NB4 (cell line): ENCODE data around the gene TMBIM4.

Source experiments
- DNase-seq: peaks from one replicate; pipeline ENCODE4 v3.0.0; 2010; ENCODE audit warnings: low read depth
- H3K4me3 ChIP-seq: one replicate; pipeline ENCODE4 v1.5.1; 2011; ENCODE audit warnings: mild to moderate bottlenecking, low read depth, low read length, moderate library complexity
- MYC ChIP-seq: IDR thresholded peaks from 2 replicates; pipeline ENCODE4 v1.6.1; 2011; ENCODE audit warnings: low read depth, low read length
- POLR2A ChIP-seq: IDR thresholded peaks from 2 replicates; pipeline ENCODE4 v1.6.1; 2011; ENCODE audit warnings: mild to moderate bottlenecking; ENCODE audit not compliant: insufficient read length; ENCODE audit errors: extremely low read depth
- TF ChIP-seq, protein P1 (sequence below): IDR thresholded peaks from one replicate; pipeline ENCODE4 v1.5.1; 2012; ENCODE audit warnings: low read depth, low read length
- TF ChIP-seq, protein P2 (sequence below): IDR thresholded peaks from 2 replicates; pipeline ENCODE4 v1.6.1; 2011; ENCODE audit warnings: low read depth, low read length

TMBIM4 gene

DNA sequence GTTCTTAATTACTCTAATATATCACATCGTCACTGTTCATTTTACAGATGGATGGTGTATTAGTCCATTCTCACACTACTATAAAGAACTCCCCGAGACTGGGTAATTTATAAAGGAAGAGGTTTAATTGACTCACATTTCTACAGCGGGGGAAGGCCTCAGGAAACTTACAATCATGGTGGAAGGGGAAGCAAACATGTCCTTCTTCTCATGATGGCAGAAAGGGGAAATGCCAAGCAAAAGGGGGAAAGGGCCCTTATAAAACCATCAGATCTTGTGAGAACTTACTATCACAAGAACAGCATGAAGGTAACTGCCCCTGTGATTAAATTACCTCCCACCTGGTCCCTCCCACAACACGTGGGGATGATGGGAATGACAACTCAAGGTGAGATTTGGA lies 6.5 kb downstream of the TMBIM4 start:
- peak; percentile 28 for DNase-seq
- TF ChIP-seq POLR2A (no peak), MYC (no peak)
- TF ChIP-seq, protein P1, sequence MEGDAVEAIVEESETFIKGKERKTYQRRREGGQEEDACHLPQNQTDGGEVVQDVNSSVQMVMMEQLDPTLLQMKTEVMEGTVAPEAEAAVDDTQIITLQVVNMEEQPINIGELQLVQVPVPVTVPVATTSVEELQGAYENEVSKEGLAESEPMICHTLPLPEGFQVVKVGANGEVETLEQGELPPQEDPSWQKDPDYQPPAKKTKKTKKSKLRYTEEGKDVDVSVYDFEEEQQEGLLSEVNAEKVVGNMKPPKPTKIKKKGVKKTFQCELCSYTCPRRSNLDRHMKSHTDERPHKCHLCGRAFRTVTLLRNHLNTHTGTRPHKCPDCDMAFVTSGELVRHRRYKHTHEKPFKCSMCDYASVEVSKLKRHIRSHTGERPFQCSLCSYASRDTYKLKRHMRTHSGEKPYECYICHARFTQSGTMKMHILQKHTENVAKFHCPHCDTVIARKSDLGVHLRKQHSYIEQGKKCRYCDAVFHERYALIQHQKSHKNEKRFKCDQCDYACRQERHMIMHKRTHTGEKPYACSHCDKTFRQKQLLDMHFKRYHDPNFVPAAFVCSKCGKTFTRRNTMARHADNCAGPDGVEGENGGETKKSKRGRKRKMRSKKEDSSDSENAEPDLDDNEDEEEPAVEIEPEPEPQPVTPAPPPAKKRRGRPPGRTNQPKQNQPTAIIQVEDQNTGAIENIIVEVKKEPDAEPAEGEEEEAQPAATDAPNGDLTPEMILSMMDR, result no peak
- TF ChIP-seq, protein P2, sequence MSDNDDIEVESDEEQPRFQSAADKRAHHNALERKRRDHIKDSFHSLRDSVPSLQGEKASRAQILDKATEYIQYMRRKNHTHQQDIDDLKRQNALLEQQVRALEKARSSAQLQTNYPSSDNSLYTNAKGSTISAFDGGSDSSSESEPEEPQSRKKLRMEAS, result no peak
- H3K4me3 ChIP-seq, result no peak overlapping the region

DNA sequence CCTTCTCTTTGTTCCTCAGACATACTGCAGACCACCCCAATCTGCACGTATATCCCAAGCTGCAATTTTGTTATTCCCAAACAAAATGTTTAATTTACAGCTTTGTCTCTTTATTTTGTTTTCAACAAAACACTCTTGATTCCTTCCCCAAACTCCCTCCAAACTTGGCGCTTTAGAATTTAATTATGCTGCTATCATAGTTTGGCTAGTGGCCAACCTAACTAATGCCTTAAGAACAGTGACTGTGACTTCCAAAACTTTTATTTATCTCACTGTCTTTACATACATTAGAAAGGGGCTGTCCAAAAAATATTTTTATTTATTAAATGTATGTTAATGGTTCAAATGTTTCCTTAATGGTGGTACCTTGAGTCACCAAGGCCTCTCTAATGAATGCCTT lies 7.1 kb downstream of the TMBIM4 start:
- TF ChIP-seq, protein P1, result no peak
- TF ChIP-seq, protein P2, result no peak
- TF ChIP-seq POLR2A, result no peak
- TF ChIP-seq MYC, result no peak
- no peak overlapping the region for H3K4me3 ChIP-seq
- no peak for DNase-seq

DNA sequence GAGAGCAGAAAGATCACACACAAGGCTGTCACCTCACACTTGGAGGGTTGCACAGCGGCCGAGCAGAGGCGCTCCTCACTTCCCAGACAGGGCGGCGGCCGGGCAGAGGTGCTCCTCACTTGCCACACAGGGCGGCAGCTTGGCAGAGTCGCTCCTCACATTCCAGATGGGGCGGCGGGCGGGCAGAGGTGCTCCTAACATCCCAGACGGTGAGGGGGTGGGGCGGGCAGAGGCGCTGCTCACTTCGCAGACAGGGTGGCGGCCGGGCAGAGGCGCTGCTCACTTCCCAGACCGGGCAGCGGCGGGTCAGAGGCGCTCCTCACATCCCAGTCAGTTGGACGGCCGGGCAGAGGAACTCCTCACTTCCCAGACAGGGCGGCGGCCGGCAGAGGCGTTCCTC lies 9.1 kb downstream of the TMBIM4 start:
- TF ChIP-seq MYC (no peak), POLR2A (no peak)
- TF ChIP-seq, protein P1, result no peak
- TF ChIP-seq, protein P2, result no peak
- no peak for DNase-seq
- H3K4me3 ChIP-seq, result no peak overlapping the region

- no peak for DNase-seq
- no peak overlapping the region for H3K4me3 ChIP-seq
- TF ChIP-seq MYC (no peak), POLR2A (no peak)
These were observed 10.7 kb downstream of the TMBIM4 start for GRCh38 chr12:66159123-66159522.

DNA sequence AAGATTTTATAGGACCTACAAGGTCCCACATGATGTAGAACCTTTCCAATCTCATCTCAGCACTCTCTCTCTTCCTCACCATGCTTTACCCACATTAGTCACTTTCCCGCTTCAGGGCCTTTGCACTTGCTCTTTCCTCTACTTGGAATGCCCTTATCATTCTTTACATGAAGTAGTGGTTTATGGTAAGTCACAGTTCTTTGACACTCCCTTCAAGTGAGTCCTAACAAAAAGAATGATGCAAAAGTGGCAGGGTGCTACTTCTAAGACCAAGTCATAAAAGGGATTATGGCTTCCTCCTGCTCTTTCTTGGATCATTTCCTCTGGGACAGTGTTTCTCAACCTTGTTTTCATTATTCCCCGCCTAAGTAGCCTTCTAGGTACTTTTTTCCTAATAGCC lies 13.1 kb downstream of the TMBIM4 start:
- no peak for DNase-seq
- no peak overlapping the region for H3K4me3 ChIP-seq
- TF ChIP-seq MYC, result no peak
- TF ChIP-seq, protein P2, result no peak
- TF ChIP-seq, protein P1, result no peak
- no peak for TF ChIP-seq POLR2A

DNA sequence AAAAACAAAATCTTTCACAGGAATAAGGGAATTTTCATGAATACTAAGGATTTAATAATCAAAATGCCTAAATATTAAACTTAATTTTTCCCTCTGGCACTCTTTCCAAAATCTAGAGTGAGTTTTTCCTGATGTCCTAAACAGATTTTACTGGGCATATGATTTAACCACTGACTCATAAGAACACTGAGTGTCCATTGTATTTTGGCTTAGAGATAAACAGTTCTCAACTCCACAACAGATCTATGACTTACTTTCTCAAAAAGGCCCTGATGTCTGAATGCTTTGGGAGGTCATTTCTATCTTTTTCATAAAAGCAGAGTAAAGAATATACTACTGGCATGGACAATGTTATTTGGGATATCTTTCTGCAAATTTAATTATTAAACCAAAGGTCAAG lies 15.0 kb downstream of the TMBIM4 start:
- TF ChIP-seq POLR2A, result no peak
- TF ChIP-seq MYC, result no peak
- TF ChIP-seq, protein P1, result no peak
- TF ChIP-seq, protein P2, result no peak
- no peak overlapping the region for H3K4me3 ChIP-seq
- DNase-seq, result no peak
